Endometrium (tissue), 2 donors: ENCODE results near the gene LRRC27.
"Not testable (repeated sequence)": the region's sequence is repeated elsewhere in the genome, so short reads cannot be mapped to it uniquely, and the experiment has no call there.

Source experiments
- FAIRE-seq: peaks from 2 replicates; lab custom pipeline; 2012; peaks lifted over from hg19 to GRCh38; lab: Jason Lieb, UNC
- donor health status: control.
- donor health status: control.

Gene LRRC27

DNA sequence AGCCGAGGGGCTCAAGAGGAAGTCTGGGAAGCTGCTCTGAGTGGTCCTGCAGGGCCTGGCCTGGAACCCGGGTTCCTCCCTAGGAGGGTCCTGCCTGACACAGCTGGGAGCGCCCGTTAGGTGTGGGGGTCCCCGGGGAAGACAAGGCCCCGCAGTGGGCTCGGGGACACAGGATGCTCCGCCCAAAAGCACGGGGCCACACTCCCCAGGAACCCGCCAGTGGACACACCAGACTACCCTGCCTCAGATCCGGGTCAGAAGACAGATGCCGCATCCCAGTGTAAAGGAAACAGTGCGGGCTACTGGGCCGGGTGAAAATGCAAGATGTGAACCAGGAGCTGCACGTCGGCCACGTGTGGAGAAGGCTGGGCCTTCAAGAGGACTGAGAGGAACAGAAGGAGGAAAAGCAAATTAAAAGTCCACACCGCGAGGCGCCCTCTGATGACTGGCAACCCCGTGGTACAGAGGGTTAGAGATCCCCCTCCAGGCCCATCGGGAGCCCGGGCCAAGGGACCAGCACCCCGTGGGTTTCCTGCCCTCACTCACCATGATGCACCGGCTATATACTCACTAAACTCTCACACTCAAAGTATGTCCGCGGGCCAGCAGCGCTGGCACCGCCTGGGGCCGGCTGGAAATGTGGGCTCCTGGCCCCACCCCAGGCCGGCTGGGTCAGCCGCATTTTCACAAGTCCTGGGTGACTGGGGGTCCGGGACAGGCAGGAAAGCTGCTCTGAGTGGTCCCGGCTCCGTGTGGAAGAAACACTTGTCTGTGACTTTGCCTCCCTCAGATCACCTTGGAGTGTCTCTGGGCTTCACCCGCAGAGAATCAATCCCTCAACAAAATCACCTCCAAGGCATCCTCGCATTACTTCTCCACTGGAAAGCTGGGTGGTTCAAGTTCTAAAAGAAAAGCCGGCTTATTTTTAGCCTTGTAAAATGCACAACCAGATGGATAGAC lies 30.3 kb upstream of the LRRC27 start:
- no peak for FAIRE-seq

DNA sequence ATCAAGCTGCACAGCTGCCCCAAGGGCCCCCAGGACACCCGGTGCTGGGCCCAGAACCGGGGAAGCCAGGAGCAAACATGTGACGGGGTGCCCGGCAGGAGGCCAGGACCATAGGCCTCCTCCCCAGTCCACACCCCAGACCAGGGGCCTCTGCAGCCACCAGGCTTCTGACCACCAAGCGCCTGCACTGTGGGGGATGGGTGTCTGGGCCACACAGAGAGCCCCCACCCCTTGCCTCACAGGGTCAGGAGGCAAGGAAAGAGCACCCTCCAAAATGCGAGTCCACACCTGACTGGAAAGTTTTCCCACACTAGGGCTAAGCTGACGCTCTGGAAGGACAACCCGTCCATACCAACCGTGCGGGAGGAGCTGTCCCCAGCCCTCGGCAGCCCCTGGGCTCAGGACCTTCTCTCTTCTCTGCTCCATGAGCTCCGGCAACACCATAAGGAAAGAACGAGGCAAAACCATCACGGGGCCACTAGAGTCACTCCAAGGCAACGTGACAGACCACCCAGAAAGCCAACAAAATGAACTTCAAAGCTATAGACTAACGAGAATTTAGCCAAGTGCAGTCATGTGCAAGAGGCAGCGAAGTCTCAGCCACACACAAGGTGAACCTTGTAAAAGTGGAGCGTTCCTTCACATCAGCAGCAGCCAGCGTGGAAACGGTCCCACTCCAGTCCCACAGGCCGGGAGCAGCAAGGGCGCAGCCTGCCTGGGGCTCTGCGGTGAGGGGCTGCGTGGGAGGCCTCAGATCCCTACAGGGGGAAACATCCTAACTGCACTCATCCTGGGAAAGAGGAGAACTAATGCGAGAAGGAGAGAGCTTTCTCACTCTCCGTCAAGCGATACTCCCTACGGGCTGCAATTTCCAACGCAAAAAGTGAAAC lies 29.3 kb upstream of the LRRC27 start:
- FAIRE-seq = no peak

DNA sequence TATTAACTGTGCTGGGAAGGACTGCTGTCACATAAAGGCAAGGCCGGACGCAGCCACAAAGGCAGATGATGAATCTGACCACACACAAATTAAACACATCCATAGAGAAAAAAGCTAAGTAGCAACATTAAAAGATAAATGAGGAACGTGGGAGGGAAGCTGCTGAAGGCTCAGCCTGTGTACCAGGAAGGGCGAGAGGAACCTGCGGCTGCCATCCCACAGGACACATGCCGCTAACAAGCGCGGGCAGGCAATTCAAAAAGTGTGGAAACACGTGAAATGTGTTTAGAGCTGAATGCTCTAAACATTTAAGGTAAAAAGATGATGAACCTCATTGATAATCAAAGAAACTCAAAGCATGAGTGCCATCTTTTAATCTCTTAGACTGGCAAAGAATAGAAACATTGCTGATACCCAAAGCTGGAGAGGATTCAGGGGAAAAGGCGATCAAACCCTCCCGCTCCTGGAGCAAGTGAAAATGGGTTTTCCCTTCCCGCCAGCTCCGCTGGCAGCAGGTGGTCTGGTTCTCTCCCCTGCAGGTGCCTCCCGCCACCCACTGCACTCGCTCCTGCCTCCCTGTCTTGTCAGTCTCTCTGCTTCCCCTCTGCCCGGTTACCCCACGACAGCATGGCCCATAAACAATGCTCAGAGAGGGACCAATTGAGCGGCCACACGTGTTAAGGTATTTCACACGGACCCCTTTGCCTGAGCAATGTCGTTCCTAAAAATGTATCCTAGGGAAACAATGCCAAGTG lies 28.5 kb upstream of the LRRC27 start:
- no peak for FAIRE-seq

DNA sequence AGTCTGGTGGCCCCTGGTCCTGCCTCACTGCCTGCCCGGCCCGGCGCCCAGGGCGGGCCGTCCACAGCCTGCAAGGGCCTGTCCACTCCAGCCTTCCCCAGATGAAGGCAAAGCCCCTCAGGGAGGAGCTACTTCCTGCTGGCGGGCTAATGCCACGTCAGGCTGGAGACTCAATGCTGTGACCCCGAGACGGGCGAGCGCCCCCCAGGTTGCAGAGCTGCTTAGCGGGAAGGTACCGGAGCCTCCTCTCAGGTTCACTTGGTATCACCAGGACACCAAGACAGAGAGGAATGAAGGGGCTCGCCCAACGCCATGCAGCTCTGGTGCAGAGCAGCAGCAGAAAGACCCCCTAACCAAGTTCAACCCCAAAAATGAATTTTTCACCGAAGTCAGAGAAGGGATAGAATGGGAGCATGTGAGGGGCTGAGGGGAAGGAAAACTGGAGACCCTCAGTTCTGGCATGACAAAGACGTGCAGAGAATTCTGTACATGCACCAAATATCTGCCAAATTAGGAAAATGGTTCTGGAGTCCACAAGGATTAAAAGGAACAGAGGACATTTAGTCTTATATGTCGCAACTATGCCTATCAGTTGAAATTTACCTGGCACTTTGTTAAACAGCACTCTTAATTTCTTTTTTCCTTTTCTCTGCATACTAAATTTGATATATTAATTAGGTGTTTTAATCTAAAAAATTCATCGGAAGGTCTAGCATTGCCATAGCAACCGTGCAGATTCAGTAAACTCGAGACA lies 27.1 kb upstream of the LRRC27 start:
- FAIRE-seq = no peak

DNA sequence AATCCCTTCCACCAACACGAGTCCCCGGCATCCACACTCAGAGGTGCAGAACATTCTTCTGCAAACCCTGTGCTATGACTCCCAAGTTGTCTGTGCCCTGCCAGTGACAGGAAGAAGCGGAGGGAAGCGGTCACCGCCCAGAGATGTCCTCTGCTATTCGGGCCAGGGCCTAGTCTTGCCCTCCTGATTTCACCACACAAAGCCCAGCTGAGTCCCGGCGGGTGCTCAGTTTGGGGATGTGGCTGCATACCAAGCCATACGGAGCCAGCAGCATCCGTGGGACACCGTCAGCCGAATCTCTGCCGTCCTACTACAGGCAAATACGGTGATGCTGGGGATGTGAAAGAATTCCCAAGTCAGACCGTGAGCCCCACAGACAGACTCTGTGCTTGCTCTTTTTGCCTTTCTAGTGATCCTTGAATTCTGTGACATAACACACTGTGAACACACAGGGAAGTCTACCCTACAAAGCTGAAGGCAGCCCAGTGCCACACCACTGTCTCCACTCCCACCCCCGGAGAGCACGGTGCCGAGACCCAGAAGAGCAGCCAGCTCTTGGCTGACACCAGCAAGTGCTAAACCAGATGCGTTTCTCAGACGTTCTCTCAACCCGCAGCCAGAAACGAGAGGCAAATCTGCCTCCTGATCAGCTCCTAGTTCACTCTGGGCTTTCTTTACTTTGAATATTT lies 26.2 kb upstream of the LRRC27 start:
- FAIRE-seq = no peak

DNA sequence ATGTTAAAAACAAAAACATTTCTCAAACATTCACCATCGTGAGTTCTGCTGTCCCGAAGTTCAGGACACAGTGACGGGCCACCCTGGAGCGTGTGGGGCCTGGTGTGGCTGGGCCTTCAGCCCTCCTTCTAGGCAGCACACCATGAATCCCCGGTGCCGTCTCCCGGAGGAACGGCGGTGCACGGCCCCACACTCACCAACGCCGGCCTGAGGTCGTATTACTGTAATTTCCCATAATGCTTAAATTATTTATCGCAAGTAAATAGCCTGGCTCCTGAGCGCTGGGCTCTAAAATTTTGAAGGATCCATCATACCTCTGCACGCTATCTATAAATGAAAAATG lies 25.7 kb upstream of the LRRC27 start:
- FAIRE-seq = no peak

DNA sequence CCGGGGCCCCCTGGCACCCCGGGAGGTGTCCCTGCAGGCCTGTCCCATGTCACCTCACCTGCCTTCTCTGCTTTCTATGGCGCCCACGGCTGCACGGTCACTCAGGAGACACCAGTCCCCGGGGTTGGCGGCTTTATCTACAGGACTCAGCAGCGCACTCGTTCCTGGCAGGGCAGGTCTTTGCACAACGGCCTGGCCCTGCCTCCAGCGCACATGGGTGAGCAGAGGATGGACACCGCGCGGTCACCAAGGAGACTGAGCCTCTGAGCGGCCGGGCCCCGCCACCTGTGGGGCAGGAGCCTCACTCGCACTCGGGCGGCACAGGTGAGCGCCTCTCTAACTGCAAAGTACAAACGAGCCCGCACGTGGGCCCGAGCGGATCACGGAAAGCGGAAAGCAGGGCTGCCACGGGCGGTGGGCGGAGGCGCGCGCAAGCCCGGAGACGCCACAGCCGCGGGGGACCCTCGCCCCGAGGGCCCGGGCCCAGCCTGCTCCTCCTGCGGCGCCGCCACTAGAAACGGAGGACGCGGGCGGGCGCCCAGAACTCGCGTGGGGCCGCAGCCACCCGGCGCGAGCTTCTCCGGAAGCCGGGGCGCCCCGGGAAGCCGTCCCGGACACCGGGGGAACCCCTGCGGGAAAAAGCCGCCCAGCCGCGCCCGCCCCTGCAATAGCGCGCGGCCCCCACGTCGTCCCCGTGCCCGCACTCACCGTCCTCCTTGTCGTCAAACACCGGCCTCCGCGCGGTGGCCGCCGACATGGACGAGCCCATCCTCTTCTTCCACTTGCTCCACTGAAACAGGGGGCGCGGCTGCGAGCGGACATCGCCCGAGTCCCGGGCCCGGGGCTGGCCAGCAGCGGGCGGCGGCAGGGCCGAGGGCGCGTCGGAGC lies 24.9 kb upstream of the LRRC27 start:
- FAIRE-seq = no peak

DNA sequence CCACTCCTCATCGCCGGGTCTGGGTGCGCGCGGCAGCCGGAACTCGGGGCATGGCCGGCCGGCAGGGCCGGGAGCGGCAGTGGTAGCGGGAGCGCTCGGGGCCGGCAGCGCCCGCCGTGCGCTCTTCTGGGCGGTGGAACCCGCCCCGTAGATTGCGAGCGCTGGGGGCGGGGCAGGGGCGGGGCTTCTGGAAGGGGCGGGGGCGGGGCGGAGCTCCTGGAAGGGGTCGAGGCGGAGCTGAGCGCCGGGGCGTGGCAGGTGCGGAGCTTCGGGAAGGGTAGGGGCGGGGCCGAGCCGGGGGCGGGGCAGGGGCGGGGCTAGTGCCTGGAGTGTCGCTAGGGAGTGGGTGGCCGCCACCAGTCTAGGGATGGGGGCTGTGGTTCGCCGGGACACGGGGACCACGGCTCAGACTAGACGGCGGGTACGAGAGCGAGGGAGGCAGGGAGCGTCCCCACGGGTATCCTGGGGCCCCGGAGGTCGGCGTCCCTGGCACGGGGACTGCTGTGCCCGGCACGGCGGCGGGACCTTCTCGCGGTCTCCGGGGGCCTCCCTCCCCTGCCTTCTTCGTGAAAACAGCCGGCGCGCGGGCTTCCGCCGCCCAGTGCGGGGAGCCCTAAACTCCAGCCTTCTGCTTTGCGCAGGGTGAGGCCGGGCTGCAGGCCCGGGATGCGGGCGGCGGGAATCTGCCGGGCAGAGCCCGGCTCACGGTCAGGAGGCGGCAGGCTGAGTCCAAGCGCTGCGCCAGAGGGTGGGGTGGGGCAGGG lies 24.0 kb upstream of the LRRC27 start, which contains the start of gene STK32C:
STK32C (minus strand) TSS at position 128 of the 764 bp plus-strand sequence; CDS start at position 11, 117 bp downstream.
- FAIRE-seq = no peak

DNA sequence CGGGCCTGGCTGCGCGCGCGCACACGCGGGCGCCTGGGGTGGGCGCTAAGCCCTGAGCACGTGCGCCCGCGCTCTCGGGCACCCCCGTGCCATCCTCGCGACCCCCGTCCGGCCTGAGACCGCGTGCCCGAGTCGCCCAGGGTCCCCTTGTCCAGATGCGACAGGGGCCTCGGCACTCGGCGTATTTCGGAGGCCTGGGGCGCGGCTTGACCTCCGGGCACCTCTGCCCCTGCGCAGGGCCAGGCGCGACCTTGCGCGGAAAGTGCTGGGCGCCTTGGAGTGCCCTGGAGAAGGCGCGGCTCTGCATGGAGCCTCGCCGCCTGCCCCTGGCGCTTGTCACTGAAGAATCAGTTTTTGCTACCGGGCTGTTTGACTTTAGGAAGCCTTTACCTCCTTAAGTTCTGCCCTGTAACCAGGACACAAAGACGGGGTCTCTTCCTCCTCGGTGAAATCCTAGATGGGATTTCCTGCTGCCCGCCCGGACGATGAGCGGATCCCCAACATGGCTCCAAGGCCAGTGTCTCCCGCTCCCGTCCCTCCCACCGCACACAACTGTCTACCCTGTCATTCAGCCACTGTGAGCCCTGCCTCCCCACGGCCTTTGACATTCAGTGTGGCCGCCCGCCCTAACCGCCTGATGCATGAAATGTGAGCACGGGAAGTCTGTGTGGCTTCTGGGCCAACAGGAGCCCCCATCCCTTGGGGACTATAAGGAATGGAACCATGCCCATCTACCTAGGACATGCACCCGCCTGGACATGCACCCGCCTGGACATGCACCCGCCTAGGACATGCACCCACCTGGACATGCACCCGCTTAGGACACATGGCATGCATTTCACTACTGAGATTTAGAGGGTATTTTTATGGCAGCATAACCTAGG lies 23.2 kb upstream of the LRRC27 start:
- no peak for FAIRE-seq

DNA sequence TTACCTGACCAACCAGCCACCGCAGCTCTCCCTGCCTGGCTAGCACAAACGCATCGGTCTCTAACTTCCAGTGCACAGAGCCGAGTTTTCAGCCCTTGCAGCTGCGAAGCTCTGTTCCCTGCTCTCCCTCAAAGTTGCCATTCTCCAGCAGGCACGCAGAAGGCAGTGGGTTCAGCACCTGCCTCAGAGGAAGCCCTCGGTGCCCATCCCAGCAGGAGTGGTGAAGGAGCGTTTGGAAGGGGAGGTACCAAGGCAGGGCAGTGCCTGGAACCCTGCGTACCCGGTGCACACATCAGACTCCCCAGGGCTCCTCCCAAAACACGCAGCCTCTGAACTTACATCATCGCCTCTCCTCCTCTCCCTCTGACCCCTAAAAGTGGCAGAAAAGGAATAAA lies 22.5 kb upstream of the LRRC27 start:
- FAIRE-seq = no peak

DNA sequence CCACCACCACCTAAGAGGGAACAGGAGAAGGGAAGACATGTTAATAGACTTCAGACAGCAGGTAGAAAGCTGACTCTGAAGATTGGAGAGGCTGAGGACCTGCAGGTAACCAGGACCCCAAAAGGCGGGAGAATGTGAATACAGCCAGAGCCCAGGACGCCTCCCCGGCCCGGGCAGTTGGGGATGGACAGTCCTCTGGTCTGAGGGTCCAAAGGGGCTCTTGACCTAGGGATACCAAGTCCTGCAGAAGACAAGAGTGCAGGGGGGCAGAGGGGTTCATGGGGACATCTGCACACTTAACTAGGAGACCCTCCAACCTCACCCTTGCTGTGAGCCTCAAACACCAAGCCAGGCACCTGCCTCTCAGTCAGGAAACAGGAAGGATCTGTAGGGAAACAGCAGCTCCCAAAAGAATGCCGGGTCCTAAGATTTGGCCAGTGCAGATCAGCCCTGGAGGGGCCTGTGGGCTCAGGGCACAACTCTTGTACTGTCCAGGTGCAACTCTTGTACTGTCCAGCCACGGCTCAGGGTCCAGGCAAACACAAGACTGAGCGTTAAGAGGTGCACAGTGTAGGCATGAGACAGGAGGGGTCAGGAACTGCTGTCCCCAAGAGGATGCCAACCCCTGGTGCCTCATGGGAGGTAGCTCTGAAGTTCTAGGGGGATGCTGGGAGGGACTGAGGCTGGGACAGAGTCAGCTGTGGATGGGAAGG lies 22.0 kb upstream of the LRRC27 start:
- FAIRE-seq = no peak

DNA sequence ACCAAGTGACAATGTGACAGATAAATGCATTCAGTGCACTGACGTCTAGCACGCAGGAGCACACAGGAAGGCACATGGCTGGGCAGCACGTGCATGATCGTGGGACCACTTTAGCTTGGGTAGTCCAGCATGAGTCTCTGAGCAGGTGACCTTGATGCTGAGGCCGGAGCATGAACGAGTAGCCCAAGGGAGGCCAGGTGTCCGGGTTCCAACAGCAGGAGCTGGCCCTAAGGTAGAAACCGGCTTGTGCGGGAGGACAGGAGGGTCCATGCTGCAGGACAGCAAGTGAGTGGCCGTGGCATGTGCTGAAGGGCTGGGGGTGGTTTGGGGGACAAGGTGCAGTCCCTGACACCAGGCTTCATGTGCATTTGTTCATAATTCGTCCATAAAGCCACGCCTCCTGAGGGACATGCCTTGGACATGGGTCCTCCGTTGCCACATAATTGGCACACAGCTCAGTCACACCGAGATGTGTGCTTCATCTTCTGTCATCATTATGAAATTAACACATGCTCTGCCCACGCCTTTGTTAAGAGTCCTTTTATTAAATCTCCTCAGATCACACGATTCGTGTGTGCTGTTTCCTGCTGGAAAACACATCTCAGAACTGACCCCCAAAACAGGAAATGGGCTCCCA lies 21.2 kb upstream of the LRRC27 start:
- no peak for FAIRE-seq

DNA sequence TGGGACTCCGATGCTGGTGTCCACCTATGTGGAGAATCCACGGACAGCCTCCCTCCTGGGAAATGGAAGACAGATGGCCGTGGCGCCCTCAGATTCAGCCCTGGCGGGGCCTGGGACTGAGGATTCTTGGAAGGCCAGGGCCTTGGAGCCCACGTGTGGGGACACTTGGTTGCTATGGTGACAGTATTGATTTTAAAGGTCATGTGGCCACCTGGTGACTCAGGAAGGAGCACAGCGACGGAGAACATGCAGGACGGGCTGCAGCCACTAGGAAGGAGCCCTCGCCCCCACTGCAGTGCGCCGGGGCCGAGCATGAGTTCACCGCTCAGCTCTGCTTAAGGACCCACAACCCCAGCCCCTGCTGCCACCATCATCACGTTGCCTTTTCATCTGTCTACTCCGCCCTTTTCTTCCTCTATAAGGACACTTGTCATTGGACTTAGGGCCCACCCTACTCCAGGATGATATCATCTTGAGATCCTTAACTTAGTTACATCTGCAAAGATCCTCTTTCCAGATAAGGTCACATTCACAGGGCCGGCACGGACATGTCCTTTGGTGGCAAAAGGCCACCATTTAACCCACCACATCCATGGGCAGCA lies 20.6 kb upstream of the LRRC27 start:
- FAIRE-seq = no peak

DNA sequence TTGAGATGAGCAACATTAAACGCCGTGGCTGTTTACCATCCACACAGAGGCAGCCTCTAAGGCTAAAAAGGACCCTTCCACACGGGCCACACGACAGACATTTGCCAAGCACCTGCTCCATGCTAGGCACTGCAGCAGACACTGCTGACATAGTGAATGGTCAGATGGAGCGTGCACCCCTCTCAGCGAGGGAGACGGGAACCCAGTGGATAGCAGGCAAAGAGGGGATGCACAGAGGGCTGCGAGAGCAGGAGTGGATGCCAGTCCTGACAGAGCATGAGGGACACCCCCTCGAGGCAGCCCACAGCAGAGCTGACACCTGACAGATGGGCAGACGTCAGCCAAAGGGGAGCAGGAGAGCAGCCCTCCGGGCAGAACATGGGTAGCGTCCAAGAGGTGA lies 18.7 kb upstream of the LRRC27 start:
- FAIRE-seq = no peak

DNA sequence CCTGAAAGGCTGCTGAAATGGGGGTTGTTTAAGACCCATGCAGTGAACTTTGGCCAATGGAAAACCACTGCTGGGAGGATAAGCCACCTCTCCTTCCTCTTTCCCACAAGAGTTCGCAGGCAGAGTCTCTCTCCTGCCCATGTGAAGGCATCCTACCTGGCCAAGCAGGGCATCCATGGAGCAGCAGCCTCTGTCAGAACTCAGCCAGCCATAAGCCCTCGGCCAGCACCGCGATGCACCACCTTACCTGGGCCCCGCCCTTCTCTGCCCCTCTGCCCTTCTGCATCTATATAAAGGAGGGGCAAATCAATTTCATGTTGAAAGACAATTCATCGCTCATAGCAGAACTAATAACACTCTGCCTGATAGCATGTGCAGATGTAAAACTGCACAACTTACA lies 18.1 kb upstream of the LRRC27 start:
- FAIRE-seq = no peak

DNA sequence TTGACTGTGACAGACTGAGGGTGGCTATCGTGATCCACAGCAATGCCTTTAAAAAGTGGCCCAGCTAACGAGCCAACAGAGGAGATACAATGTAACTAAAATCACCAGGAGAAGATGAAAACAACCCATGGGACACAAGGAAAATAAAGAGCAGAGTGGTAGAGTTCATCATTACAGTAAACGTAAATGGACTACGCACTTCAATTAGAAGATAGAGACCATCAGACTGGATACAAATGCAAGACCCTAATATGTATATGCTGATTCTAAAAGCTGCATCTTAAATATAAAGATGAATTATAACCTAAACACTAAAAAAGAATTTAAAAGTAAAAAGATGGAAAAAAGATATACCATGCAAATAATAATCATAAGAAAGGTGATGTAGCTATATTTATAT lies 17.7 kb upstream of the LRRC27 start:
- no peak for FAIRE-seq

DNA sequence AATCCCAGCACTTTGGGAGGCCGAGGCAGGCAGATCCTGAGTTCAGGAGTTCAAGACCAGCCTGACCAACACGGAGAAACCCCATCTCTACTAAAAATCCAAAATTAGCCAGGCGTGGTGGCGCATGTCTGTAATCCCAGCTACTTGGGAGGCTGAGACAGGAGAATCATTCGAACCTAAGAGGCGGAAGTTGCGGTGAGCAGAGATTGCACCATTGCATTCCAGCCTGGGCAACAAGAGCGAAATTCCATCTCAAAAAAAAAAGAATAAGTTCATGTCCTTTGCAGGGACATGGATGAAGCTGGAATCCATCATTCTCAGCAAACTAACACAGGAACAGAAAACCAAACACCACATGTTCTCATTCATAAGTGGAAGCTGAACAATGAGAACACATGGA lies 17.1 kb upstream of the LRRC27 start:
- not testable (repeated sequence) for FAIRE-seq
